ENCODE data around the gene AIG1. TPM values are rescaled to one million over a fixed set of nuclear protein-coding genes. Genes with fewer than 3 reads are reported as not detected.

AIG1 gene
- total RNA-seq, 2 experiments from 2014 or later = 0.40 to 0.85 TPM

DNA sequence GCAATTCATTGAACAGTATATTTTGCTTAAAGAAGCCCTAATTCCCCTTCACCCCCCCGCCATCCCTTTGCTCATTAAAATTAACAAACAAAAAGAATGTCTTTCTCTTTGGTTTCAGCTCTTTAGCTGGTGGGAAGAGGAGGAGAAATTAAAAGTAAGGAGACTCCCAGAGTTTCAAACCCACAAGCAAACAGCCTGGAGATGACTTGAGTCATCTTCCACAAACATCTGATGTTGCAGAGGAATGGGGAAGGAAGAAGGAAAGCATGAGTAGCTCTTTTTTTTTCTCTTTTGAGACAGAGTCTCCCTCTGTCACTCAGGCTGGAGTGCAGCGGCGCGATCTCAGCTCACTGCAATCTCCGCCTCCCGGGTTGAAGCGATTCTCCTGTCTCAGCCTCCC is 200.2 kb downstream of the AIG1 start:
- no peak overlapping the region for H3K4me3 ChIP-seq (ENCODE audit: low read depth, low read length, poor library complexity, severe bottlenecking)
- intact Hi-C loops (cut with micrococcal nuclease; ENCODE audit: unreplicated experiment) = no loop called here
- no peaks in the 10 kb centered on the region for H3K79me2 ChIP-seq (ENCODE audit: insufficient read depth, low read depth, low read length)
- peaks cover 4% of the 10 kb centered on the region; the same call in 1 of the 2 replicates for H3K9me2 ChIP-seq (ENCODE audit: insufficient read depth, low read length)
- no peak overlapping the region for H2AFZ ChIP-seq (ENCODE audit: low read length)
- H4K20me1 ChIP-seq (ENCODE audit: insufficient read depth, low read length) = no peaks in the 10 kb centered on the region
- DNase-seq (ENCODE audit: low spot score) = no peak
- H3K36me3 ChIP-seq (ENCODE audit: insufficient read depth, low read length) = no peaks in the 10 kb centered on the region
- no peak overlapping the region for H3K27ac ChIP-seq (ENCODE audit: low read depth, low read length, poor library complexity, severe bottlenecking)
- BruUV-seq (replicated peaks) = no TSS peak
- TF ChIP-seq EZH2phosphoT487 (IDR thresholded peaks at IDR 0.05; ENCODE audit: borderline replicate concordance, low read depth, low read length) = no peak
- TF ChIP-seq CTCF (conservative IDR thresholded peaks at IDR 0.05; ENCODE audit: low read length) = no peak
- CTCF ChIA-PET (ENCODE audit: unreplicated experiment) = no interaction called here
- H3K4me1 ChIP-seq (ENCODE audit: insufficient read depth, low read length, poor library complexity, severe bottlenecking) = no peaks in the 10 kb centered on the region
- no peak overlapping the region for H3K4me2 ChIP-seq (ENCODE audit: low read length)
- POLR2A ChIA-PET = interaction anchor here (0.6 to 0.7 kb wide), 3 partner anchors 20 to 901 kb away, joined by 3 read pairs; no protein-coding TSS in a partner anchor
- H3K9me3 ChIP-seq (ENCODE audit: low read length) = no peaks in the 10 kb centered on the region

DNA sequence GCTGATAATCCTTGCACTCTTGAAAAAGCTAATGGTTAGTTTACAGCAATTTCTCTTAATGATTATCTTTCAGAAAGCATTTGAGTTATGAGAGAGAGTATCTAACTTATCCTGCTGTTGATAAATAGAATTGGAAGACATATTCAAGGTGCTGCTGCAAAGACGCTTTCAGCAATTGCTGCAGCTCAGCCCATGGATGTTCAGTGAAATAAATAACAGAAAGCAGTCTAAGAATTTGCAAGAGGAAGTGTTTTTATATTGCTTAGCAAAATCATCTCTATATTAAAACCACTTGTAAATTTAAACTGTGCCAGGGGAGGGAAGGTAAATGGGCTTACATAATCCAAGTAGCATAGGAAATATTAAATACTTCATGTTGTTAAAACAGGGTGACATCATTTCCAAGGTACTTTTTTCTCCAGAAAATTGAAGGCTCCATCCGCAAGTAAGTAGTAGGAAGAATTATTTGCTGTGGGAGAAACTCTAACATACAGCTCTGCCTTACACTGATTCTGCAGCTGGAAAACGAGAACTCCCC is 201.3 kb downstream of the AIG1 start:
- Histone ChIP-seq H3K9me2 (ENCODE audit: insufficient read depth, low read length) (no peaks in the 10 kb centered on the region), H4K20me1 (ENCODE audit: insufficient read depth, low read length) (no peaks in the 10 kb centered on the region), H3K4me2 (ENCODE audit: low read length) (no peak overlapping the region), H2AFZ (ENCODE audit: low read length) (no peak overlapping the region), H3K4me1 (ENCODE audit: insufficient read depth, low read length, poor library complexity, severe bottlenecking) (no peaks in the 10 kb centered on the region), H3K36me3 (ENCODE audit: insufficient read depth, low read length) (no peaks in the 10 kb centered on the region), H3K27ac (ENCODE audit: low read depth, low read length, poor library complexity, severe bottlenecking) (no peak overlapping the region), H3K4me3 (ENCODE audit: low read depth, low read length, poor library complexity, severe bottlenecking) (no peak overlapping the region), H3K79me2 (ENCODE audit: insufficient read depth, low read depth, low read length) (no peaks in the 10 kb centered on the region), H3K9me3 (ENCODE audit: low read length) (no peaks in the 10 kb centered on the region)
- no peak for DNase-seq (ENCODE audit: low spot score)
- CTCF ChIA-PET (ENCODE audit: unreplicated experiment) = no interaction called here
- TF ChIP-seq CTCF (conservative IDR thresholded peaks at IDR 0.05; ENCODE audit: low read length) (no peak), EZH2phosphoT487 (IDR thresholded peaks at IDR 0.05; ENCODE audit: borderline replicate concordance, low read depth, low read length) (no peak)
- intact Hi-C loops (cut with micrococcal nuclease; ENCODE audit: unreplicated experiment) = no loop called here
- no TSS peak for BruUV-seq (replicated peaks)
- POLR2A ChIA-PET = interaction anchor here (0.5 to 1.6 kb wide), 2 partner anchors 11 to 35 kb away, joined by 4 to 5 read pairs; no protein-coding TSS in a partner anchor

DNA sequence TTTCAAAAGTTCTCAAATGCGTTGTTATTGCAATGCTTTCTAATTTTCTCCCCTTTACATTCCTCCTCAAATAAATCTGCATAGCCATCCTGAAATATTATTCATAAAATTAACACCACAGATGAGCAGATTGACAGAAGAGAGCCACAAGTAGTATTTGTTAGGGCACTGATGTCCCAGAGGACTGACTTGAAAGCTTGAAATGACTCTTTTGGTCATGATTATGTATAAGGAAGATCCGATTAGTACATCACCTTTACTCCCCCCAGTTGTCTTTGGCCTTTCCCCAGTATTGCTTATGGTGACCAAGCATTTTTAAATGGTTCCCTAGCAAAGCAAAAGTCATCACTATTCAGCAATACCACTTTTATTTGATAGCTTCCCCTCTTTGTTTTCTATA is 202.2 kb downstream of the AIG1 start:
- Histone ChIP-seq H3K4me3 (ENCODE audit: low read depth, low read length, poor library complexity, severe bottlenecking) (no peak overlapping the region), H3K4me2 (ENCODE audit: low read length) (no peak overlapping the region), H3K9me3 (ENCODE audit: low read length) (no peaks in the 10 kb centered on the region), H3K79me2 (ENCODE audit: insufficient read depth, low read depth, low read length) (no peaks in the 10 kb centered on the region), H4K20me1 (ENCODE audit: insufficient read depth, low read length) (no peaks in the 10 kb centered on the region), H3K27ac (ENCODE audit: low read depth, low read length, poor library complexity, severe bottlenecking) (no peak overlapping the region), H3K4me1 (ENCODE audit: insufficient read depth, low read length, poor library complexity, severe bottlenecking) (no peaks in the 10 kb centered on the region), H2AFZ (ENCODE audit: low read length) (no peak overlapping the region), H3K9me2 (ENCODE audit: insufficient read depth, low read length) (no peaks in the 10 kb centered on the region), H3K36me3 (ENCODE audit: insufficient read depth, low read length) (no peaks in the 10 kb centered on the region)
- ChIA-PET POLR2A (interaction anchor here (1.6 kb wide), 1 partner anchor 10 kb away, joined by 4 read pairs; no protein-coding TSS in a partner anchor), CTCF (ENCODE audit: unreplicated experiment) (no interaction called here)
- TF ChIP-seq CTCF (conservative IDR thresholded peaks at IDR 0.05; ENCODE audit: low read length) (no peak), EZH2phosphoT487 (IDR thresholded peaks at IDR 0.05; ENCODE audit: borderline replicate concordance, low read depth, low read length) (no peak)
- BruUV-seq (replicated peaks) = no TSS peak
- DNase-seq (ENCODE audit: low spot score) = no peak
- intact Hi-C loops (cut with micrococcal nuclease; ENCODE audit: unreplicated experiment) = no loop called here
